HEK293T (cell line): Measurements from ENCODE around the gene NPTX2.

Experiments
- CTCF ChIA-PET: fragments of 350-600 bp; formaldehyde crosslinking; extraction: SDS; loops from one replicate; lab custom pipeline; 2021; ENCODE audit warnings: antibody characterized with exemption, inconsistent platforms; lab: Yijun Ruan, JAX
- POLR2A ChIA-PET: fragments of 350-600 bp; formaldehyde crosslinking; extraction: SDS; loops from one replicate; lab custom pipeline; 2020; ENCODE audit warnings: antibody characterized with exemption, inconsistent platforms; lab: Yijun Ruan, JAX
- DNase-seq: peaks from one replicate; pipeline ENCODE4 v3.0.0; 2012; ENCODE audit warnings: mixed read lengths; ENCODE audit errors: extremely low spot score
- ARNT ChIP-seq: fragments of 450-650 bp; IDR thresholded peaks from 2 replicates; pipeline ENCODE4 v1.6.1; 2017; ENCODE audit warnings: mild to moderate bottlenecking
- BHLHE40 ChIP-seq: fragments of 450-650 bp; IDR thresholded peaks from 2 replicates; pipeline ENCODE4 v1.6.1; 2016; ENCODE audit warnings: mild to moderate bottlenecking, moderate library complexity, borderline replicate concordance
- CTBP1 ChIP-seq: fragments of 450-650 bp; IDR thresholded peaks from 2 replicates; pipeline ENCODE4 v1.6.1; 2016; ENCODE audit warnings: borderline replicate concordance
- ELF4 ChIP-seq: fragments of 450-650 bp; IDR thresholded peaks from 2 replicates; pipeline ENCODE4 v1.6.1; 2017; ENCODE audit warnings: antibody characterized with exemption
- FOXA1 ChIP-seq: fragments of 450-650 bp; IDR thresholded peaks from 2 replicates; pipeline ENCODE4 v1.6.1; 2016; ENCODE audit warnings: mild to moderate bottlenecking
- FOXK2 ChIP-seq: fragments of 450-650 bp; IDR thresholded peaks from 2 replicates; pipeline ENCODE4 v1.6.1; 2016; ENCODE audit warnings: mild to moderate bottlenecking
- FOXM1 ChIP-seq: fragments of 450-650 bp; IDR thresholded peaks from 2 replicates; pipeline ENCODE4 v1.6.1; 2017; ENCODE audit warnings: mild to moderate bottlenecking, borderline replicate concordance
- HDGF ChIP-seq: fragments of 450-650 bp; IDR thresholded peaks from 2 replicates; pipeline ENCODE4 v1.6.1; 2017; ENCODE audit warnings: antibody characterized with exemption, borderline replicate concordance
- L3MBTL2 ChIP-seq: fragments of 450-650 bp; conservative IDR thresholded peaks from 2 replicates; pipeline ENCODE4 v1.6.1; 2016; ENCODE audit warnings: mild to moderate bottlenecking
- LEF1 ChIP-seq: fragments of 450-650 bp; IDR thresholded peaks from 2 replicates; pipeline ENCODE4 v1.6.1; 2017; ENCODE audit warnings: mild to moderate bottlenecking, borderline replicate concordance
- NFRKB ChIP-seq: fragments of 450-650 bp; IDR thresholded peaks from 2 replicates; pipeline ENCODE4 v1.6.1; 2016; ENCODE audit warnings: mild to moderate bottlenecking, moderate library complexity
- PKNOX1 ChIP-seq: fragments of 450-650 bp; IDR thresholded peaks from 2 replicates; pipeline ENCODE4 v1.6.1; 2016
- SP1 ChIP-seq: fragments of 450-650 bp; IDR thresholded peaks from 2 replicates; pipeline ENCODE4 v1.6.1; 2017
- SUZ12 ChIP-seq: fragments of 450-650 bp; IDR thresholded peaks from 2 replicates; pipeline ENCODE4 v1.6.1; 2016; ENCODE audit warnings: mild to moderate bottlenecking
- TARDBP ChIP-seq: fragments of 450-650 bp; IDR thresholded peaks from 2 replicates; pipeline ENCODE4 v1.6.1; 2016
- ZNF384 ChIP-seq: fragments of 450-650 bp; IDR thresholded peaks from 2 replicates; pipeline ENCODE4 v1.6.1; 2016

Gene NPTX2

GRCh38 chr7:98622926-98623325 lies 5.8 kb downstream of the NPTX2 start:
- ChIA-PET POLR2A (no interaction called here), CTCF (no interaction called here)
- DNase-seq: no peak
- TF ChIP-seq BHLHE40 (no peak), NFRKB (no peak), LEF1 (no peak), SUZ12 (no peak), ZNF384 (no peak), ELF4 (no peak), TARDBP (no peak), FOXM1 (no peak), FOXK2 (no peak), HDGF (no peak), CTBP1 (no peak), PKNOX1 (no peak), L3MBTL2 (no peak), FOXA1 (no peak), ARNT (no peak), SP1 (no peak)

DNA sequence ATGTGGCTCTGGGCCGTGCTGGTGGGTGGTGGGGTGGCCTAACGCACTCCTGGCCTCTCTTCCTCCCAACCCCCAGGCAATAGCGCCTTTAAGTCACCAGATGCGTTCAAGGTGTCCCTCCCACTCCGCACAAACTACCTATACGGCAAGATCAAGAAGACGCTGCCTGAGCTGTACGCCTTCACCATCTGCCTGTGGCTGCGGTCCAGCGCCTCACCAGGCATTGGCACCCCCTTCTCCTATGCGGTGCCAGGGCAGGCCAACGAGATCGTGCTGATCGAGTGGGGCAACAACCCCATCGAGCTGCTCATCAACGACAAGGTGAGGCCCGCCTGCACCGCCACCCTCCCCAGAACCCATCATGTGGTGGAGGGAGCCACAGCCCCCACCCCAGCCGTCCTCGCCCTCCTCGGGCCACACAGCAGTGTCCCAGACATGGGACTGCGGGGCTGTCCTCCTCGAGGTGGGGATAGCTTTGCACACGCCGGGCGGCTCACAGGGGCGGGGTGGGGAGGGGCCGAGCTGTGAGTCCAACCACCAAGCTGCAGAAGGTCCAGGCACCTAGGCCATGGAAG lies 7.8 kb downstream of the NPTX2 start:
- TF ChIP-seq FOXM1: no peak
- TF ChIP-seq L3MBTL2: no peak
- no peak for TF ChIP-seq BHLHE40
- no peak for TF ChIP-seq NFRKB
- no peak for TF ChIP-seq SP1
- POLR2A ChIA-PET: no interaction called here
- CTCF ChIA-PET: no interaction called here
- DNase-seq: no peak

DNA sequence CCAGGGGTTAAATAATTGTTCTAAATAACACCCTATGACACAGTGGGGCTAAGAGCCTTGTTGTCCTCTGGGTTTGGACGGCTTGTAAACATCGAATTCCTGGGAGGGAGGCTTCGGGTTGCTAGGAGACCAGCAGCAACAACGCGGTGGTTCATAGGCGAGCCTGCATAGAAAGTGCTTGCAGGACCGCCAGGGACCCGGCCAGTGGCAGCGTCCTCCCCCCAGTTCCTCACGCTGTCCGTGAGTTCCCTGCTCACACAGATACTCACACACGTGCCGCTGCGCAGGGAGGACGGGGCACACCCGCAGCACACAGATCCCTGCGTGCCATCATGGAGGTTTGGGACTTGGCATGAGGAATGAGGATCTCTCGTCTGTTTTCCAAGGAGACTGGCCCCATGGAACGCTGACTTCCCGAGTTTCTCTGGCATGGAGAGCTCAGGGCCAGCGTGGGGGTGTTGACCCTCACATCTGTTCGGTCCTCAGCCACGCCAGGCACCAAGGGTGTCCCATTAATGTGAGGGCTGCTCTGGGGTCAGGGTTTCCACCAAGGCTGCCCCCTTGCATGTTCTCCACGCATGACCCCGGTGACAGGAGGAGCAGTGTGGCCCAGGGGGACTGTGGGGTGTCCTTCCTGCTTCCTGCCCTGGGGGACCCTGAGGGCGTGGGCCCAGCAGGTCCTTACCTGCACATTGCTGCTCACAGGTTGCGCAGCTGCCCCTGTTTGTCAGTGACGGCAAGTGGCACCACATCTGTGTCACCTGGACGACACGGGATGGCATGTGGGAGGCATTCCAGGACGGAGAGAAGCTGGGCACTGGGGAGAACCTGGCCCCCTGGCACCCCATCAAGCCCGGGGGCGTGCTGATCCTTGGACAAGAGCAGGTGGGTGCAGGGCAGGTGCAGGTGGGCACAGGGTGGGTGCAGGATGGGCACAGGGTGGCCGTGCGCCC lies 9.7 kb downstream of the NPTX2 start:
- POLR2A ChIA-PET: interaction anchor here (0.9 kb wide), 1 partner anchor 10 kb away, joined by 3 read pairs; the partner anchor contains the start of gene NPTX2
- CTCF ChIA-PET: no interaction called here
- DNase-seq: no peak
- TF ChIP-seq L3MBTL2 (no peak), PKNOX1 (no peak), HDGF (no peak), FOXM1 (no peak)

GRCh38 chr7:98627413-98627790 lies 10.3 kb downstream of the NPTX2 start:
- CTCF ChIA-PET: no interaction called here
- TF ChIP-seq BHLHE40 (no peak), ZNF384 (no peak), HDGF (no peak), SP1 (no peak), FOXM1 (no peak), SUZ12 (no peak), FOXK2 (no peak), LEF1 (no peak), CTBP1 (no peak), PKNOX1 (no peak), NFRKB (no peak), ARNT (no peak), TARDBP (no peak), FOXA1 (no peak), L3MBTL2 (no peak), ELF4 (no peak)
- DNase-seq: no peak
- POLR2A ChIA-PET: interaction anchor here (0.9 kb wide), 1 partner anchor 10 kb away, joined by 3 read pairs; the partner anchor contains the start of gene NPTX2

GRCh38 chr7:98628418-98628817 lies 11.3 kb downstream of the NPTX2 start:
- TF ChIP-seq ARNT: no peak
- no peak for TF ChIP-seq ZNF384
- no peak for TF ChIP-seq LEF1
- TF ChIP-seq FOXA1: no peak
- TF ChIP-seq FOXM1: no peak
- no peak for TF ChIP-seq BHLHE40
- no peak for TF ChIP-seq NFRKB
- no peak for TF ChIP-seq TARDBP
- TF ChIP-seq PKNOX1: no peak
- TF ChIP-seq SUZ12: no peak
- ChIA-PET POLR2A (no interaction called here), CTCF (no interaction called here)
- no peak for DNase-seq

DNA sequence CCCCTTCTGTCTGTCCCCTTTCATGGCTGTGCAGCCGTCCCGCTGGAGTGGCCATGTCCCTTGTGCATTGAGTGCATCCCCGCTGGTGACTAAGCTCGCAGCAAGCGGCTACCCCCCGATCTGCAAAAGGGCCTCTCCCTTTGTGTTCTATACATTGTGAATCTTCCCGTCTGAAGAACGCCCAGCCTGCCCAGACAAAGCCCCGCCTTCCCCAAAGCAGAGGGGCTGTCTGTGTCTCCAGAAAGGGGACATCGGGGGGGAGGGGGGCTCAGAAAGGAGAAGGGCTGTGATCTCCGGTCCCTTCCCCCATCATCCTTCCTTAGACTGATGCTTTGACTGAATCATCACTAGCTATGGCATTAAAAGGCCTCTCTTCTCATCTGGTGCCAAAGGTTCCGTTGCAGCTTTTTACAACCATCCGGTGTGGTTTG lies 11.9 kb downstream of the NPTX2 start:
- no peak for DNase-seq
- no peak for TF ChIP-seq PKNOX1
- TF ChIP-seq SP1: no peak
- TF ChIP-seq TARDBP: no peak
- TF ChIP-seq L3MBTL2: no peak
- TF ChIP-seq ARNT: no peak
- no peak for TF ChIP-seq FOXA1
- TF ChIP-seq FOXM1: no peak
- no peak for TF ChIP-seq ELF4
- TF ChIP-seq BHLHE40: no peak
- no peak for TF ChIP-seq CTBP1
- no peak for TF ChIP-seq ZNF384
- no peak for TF ChIP-seq HDGF
- no peak for TF ChIP-seq LEF1
- TF ChIP-seq NFRKB: no peak
- no peak for TF ChIP-seq SUZ12
- POLR2A ChIA-PET: no interaction called here
- CTCF ChIA-PET: no interaction called here
